ENCODE results near the gene WDR70. TPM values are rescaled to one million over a fixed set of nuclear protein-coding genes. Genes with fewer than 3 reads are reported as not detected.

The WDR70 gene
- total RNA-seq, 2 donors from 2014 or later: 32.7 to 58.5 TPM

Other genes starting within 250 kb of the WDR70 start
- gene CPLANE1, start 129.9 kb upstream of the WDR70 start, total RNA-seq: 10 to 100 TPM in 1 of 2 donors, 1 to 10 TPM in 1; 9.4 to 12.1 TPM
- gene NUP155, start 8.2 kb upstream of the WDR70 start, total RNA-seq: 10 to 100 TPM; 46.2 to 75.7 TPM

Data from natural killer cell treated with Interleukin-12 subunit alpha and Interleukin-12 subunit beta and Interleukin-15 and Interleukin-18, amount 100 ng/mL, for 72 hours (primary cell).